Ovary (tissue), 3 donors: Measurements from ENCODE around the gene CT47B1.
"Not testable (repeated sequence)": the region's sequence is repeated elsewhere in the genome, so short reads cannot be mapped to it uniquely, and the experiment has no call there.

Experiments used
- POLR2A ChIP-seq: fragments of 450-650 bp; IDR thresholded peaks from one replicate; pipeline ENCODE4 v1.6.1; 2017; ENCODE audit warnings: antibody characterized with exemption, mild to moderate bottlenecking, moderate library complexity
- TF ChIP-seq, protein P1 (sequence below), 3 donors: fragments of 450-650 bp in 2 of 3; fragments of 200-600 bp in 1 of 3; IDR thresholded peaks; one replicate each; pipeline versions ENCODE4 v1.5.1 to v1.8.0; 2016 to 2022; ENCODE audit warnings: antibody characterized with exemption in 3 of 3, mild to moderate bottlenecking in 1 of 3
- donor health status: DM: no; HTN: no; CAD: no.

DNA sequence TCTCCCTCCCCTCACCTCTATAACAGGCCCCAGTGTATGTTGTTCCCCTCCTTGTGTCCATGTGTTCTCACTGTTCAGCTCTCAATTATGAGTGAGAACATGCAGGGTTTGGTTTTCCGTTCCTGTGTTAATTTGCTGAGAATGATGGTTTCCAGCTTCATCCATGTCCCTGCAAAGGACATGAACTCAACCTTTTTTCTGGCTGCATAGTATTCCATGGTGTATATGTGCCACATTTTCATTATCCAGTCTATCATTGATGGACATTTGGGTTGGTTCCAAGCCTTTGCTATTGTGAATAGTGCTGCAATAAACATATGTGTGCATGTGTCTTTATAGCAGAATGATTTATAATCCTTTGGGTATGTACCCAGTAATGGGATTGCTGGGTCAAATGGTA lies 48.5 kb downstream of the CT47B1 start:
- TF ChIP-seq, protein P1, sequence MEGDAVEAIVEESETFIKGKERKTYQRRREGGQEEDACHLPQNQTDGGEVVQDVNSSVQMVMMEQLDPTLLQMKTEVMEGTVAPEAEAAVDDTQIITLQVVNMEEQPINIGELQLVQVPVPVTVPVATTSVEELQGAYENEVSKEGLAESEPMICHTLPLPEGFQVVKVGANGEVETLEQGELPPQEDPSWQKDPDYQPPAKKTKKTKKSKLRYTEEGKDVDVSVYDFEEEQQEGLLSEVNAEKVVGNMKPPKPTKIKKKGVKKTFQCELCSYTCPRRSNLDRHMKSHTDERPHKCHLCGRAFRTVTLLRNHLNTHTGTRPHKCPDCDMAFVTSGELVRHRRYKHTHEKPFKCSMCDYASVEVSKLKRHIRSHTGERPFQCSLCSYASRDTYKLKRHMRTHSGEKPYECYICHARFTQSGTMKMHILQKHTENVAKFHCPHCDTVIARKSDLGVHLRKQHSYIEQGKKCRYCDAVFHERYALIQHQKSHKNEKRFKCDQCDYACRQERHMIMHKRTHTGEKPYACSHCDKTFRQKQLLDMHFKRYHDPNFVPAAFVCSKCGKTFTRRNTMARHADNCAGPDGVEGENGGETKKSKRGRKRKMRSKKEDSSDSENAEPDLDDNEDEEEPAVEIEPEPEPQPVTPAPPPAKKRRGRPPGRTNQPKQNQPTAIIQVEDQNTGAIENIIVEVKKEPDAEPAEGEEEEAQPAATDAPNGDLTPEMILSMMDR (IDR thresholded peaks at IDR 0.05) = not testable (repeated sequence)
- TF ChIP-seq POLR2A = not testable (repeated sequence)
